OCI-LY3 (cell line): ENCODE data around the gene ARMC2.

Source experiments
- H2AFZ ChIP-seq: fragments of 200-600, 300-600 bp; shearing (Covaris generic); 2 replicates; pipeline ENCODE4 v1.6.0; 2014; ENCODE audit warnings: antibody characterized with exemption, low read depth, low read length
- H3K27ac ChIP-seq: fragments of 200-600, 300-600 bp; sonication (generic); 2 replicates; pipeline ENCODE4 v1.5.1; 2014; ENCODE audit warnings: mild to moderate bottlenecking, low read length, moderate library complexity, mixed read lengths
- H3K27me3 ChIP-seq: fragments of 200-600, 300-600 bp; sonication (generic); 2 replicates; pipeline ENCODE4 v1.6.1; 2014; ENCODE audit warnings: low read depth, low read length, mixed read lengths
- H3K36me3 ChIP-seq: fragments of 200-600, 300-600 bp; sonication (generic); replicated peaks from 2 replicates; pipeline ENCODE3; 2014; ENCODE audit warnings: low read depth, low read length, mixed read lengths
- H3K4me1 ChIP-seq: fragments of 300-600, 200-600 bp; sonication (generic); 2 replicates; pipeline ENCODE4 v1.6.1; 2014; ENCODE audit warnings: low read length, mixed read lengths
- H3K4me2 ChIP-seq: fragments of 200-600, 300-600 bp; sonication (generic); 2 replicates; pipeline ENCODE4 v1.6.1; 2014; ENCODE audit warnings: low read length, mixed read lengths
- H3K4me3 ChIP-seq: fragments of 300-600, 200-600 bp; sonication (generic); 2 replicates; pipeline ENCODE4 v1.5.1; 2014; ENCODE audit warnings: antibody characterized with exemption, mild to moderate bottlenecking, low read length, moderate library complexity
- H3K79me2 ChIP-seq: fragments of 300-600, 200-600 bp; shearing (Covaris generic); 2 replicates; pipeline ENCODE4 v1.6.1; 2014; ENCODE audit warnings: mild to moderate bottlenecking, low read length, mixed read lengths
- H3K9ac ChIP-seq: fragments of 300-600, 200-600 bp; shearing (Covaris generic); 2 replicates; pipeline ENCODE4 v1.6.0; 2014; ENCODE audit warnings: mild to moderate bottlenecking, low read length, moderate library complexity
- H3K9me3 ChIP-seq: fragments of 200-600, 300-600 bp; shearing (Covaris generic); 2 replicates; pipeline ENCODE4 v1.6.1; 2014; ENCODE audit warnings: low read length, mixed read lengths; ENCODE audit not compliant: insufficient read depth
- H4K20me1 ChIP-seq: fragments of 200-600, 300-600 bp; sonication (generic); 2 replicates; pipeline ENCODE4 v1.6.1; 2016; ENCODE audit warnings: low read length, mixed read lengths; ENCODE audit not compliant: insufficient read depth
- CTCF ChIP-seq: fragments of 200-600, 300-600 bp; sonication (generic); IDR thresholded peaks from 2 replicates; pipeline ENCODE4 v1.5.1; 2014; ENCODE audit warnings: antibody characterized with exemption, low read length, low read depth
- EZH2phosphoT487 ChIP-seq: fragments of 200-600 bp; shearing (Covaris generic); IDR thresholded peaks from 2 replicates; pipeline ENCODE4 v1.6.1; 2018; ENCODE audit warnings: antibody characterized with exemption, mixed run types, low read depth

The ARMC2 gene

DNA sequence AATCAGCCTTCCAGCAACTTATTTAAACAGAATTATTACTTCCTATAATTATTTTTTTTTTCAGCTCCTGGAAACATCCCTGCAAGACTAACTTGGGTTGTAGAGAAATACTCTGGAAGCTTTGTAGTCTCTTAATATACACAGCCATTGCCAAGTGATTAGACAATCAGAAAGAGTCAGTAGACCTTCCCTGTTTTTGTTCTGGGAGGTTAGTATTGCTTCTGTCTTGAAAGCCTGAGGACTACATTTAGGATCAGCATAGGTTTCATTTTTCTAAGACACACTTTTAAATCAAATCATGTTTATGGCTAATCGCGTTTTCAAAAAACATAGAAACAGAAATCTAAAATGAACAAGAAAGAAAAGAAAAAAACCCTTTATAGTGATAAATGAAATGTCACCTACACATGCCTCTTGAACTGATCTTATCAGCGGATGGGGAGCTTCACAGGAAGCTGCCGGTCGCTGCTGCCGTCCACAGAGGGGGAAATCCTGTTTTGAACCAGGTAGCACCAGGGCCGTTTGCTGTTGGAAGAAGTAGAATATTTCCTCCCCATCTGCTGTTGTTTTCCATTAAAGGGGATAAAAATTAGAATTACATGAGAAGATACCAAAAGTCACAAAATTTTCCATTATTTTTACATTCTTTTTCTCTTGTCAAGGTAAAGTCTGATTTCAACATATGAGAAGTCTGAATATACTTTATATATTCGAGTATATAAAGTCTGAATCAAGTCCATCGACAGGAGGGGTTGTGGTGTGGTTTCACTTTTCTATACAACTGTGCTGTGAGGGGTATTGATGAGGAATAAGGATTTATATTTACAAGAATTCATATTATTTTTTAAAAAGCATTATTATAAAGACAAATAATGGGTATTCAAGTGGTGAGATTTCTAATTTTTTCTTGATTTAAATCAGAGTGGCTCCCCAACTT is 94.6 kb downstream of the ARMC2 start:
- H3K4me1 ChIP-seq: no peaks in the 10 kb centered on the region; the same call in 1 of the 2 replicates
- H3K27me3 ChIP-seq: no peaks in the 10 kb centered on the region
- H3K4me3 ChIP-seq: no peak overlapping the region; the same call in 1 of the 2 replicates
- H3K79me2 ChIP-seq: no peaks in the 10 kb centered on the region
- H2AFZ ChIP-seq: no peak overlapping the region
- no peaks in the 10 kb centered on the region for H4K20me1 ChIP-seq
- peak overlapping the region; percentile 40 for H3K4me2 ChIP-seq
- no peaks in the 10 kb centered on the region for H3K36me3 ChIP-seq
- H3K9ac ChIP-seq: no peak overlapping the region
- TF ChIP-seq CTCF (no peak), EZH2phosphoT487 (no peak)
- no peak overlapping the region for H3K27ac ChIP-seq
- no peaks in the 10 kb centered on the region for H3K9me3 ChIP-seq

DNA sequence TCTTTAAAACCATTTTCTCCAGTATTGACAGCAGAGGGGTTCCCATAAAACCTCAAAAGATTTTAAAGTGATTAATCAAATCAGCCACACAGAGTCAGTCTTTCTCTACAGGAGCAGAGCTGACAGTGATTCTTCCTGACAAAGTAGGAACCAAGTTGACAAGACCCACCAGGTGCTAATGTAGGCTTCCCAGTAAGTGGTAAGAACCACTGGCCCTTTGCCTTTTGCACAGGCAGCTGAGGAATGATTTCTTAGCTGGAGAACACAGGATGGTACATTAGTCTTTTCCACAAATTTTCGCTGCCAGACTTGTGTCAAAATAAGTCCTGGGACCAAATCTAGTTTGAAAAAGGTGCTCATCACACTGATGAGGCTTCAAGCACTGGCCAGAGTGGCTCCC is 95.8 kb downstream of the ARMC2 start:
- Histone ChIP-seq H2AFZ (no peak overlapping the region), H4K20me1 (no peaks in the 10 kb centered on the region), H3K4me2 (no peak overlapping the region), H3K9ac (no peak overlapping the region), H3K27me3 (no peaks in the 10 kb centered on the region), H3K27ac (no peak overlapping the region), H3K79me2 (no peaks in the 10 kb centered on the region), H3K9me3 (no peaks in the 10 kb centered on the region), H3K4me3 (no peak overlapping the region), H3K36me3 (no peaks in the 10 kb centered on the region), H3K4me1 (no peaks in the 10 kb centered on the region; the same call in 1 of the 2 replicates)
- no peak for TF ChIP-seq EZH2phosphoT487
- TF ChIP-seq CTCF: no peak

DNA sequence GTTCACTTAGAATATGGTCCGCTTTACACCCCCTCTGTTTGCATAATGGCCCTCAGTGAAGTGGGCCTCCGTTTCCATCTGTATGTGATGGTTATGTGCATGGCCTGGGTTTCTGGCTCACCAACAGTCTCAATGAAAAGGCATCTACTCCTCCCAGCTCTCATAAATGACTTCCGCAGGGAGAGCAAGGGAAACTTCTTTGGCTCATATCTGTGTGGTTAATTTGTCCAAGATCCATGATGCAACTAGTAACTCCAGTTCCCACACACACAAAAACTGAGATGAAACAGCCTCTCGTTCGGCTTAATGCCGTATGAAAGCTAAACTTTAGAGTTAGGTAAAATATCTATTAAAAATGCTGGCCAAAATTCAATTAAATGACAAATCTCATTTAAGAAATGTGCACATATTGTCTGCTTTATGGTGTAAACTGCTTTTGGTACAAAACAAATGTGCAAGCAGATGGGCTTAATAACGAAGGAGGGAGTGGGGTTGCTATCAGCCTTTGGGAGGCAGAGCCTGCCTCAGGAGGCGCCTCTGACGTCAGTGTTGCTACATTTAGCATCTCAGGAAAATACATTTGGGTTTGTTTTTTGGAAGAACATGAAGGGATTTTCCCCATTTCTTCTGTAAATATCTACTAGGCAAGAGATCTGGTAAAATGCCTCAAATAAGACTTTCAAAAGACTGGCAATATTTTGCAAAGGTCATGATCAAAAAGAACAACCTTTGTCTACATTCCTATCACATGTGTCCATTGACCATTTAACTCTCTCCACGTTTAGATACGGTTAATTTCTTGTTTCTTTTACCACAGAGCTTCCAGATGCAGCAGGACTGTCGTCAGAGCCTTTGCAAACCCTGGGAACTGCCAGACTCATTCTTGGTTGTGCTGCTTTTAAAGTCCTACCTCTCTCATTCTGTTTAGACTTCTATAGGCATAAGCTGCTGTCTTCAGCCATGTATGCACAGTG is 96.8 kb downstream of the ARMC2 start:
- H3K4me2 ChIP-seq: no peak overlapping the region
- no peak overlapping the region for H3K27ac ChIP-seq
- no peak overlapping the region for H3K9ac ChIP-seq
- no peaks in the 10 kb centered on the region for H3K27me3 ChIP-seq
- no peak overlapping the region for H2AFZ ChIP-seq
- no peaks in the 10 kb centered on the region for H4K20me1 ChIP-seq
- TF ChIP-seq EZH2phosphoT487: no peak
- TF ChIP-seq CTCF: no peak
- no peaks in the 10 kb centered on the region for H3K9me3 ChIP-seq
- H3K79me2 ChIP-seq: no peaks in the 10 kb centered on the region
- no peak overlapping the region for H3K4me3 ChIP-seq
- no peaks in the 10 kb centered on the region; the same call in 1 of the 2 replicates for H3K4me1 ChIP-seq
- no peaks in the 10 kb centered on the region for H3K36me3 ChIP-seq

GRCh38 chr6:108945681-108946159 is 97.5 kb downstream of the ARMC2 start:
- no peaks in the 10 kb centered on the region for H3K79me2 ChIP-seq
- no peak overlapping the region for H3K4me3 ChIP-seq
- H3K27me3 ChIP-seq: no peaks in the 10 kb centered on the region
- H3K36me3 ChIP-seq: no peaks in the 10 kb centered on the region
- H3K9ac ChIP-seq: no peak overlapping the region
- no peaks in the 10 kb centered on the region for H3K9me3 ChIP-seq
- no peak overlapping the region for H3K4me2 ChIP-seq
- no peak overlapping the region for H3K27ac ChIP-seq
- H2AFZ ChIP-seq: no peak overlapping the region
- TF ChIP-seq CTCF: no peak
- no peak for TF ChIP-seq EZH2phosphoT487
- no peaks in the 10 kb centered on the region for H4K20me1 ChIP-seq
- no peaks in the 10 kb centered on the region; the same call in 1 of the 2 replicates for H3K4me1 ChIP-seq
